Mononuclear cell (primary cell): ENCODE data around the gene SLC26A1. TPM values are rescaled to one million over a fixed set of nuclear protein-coding genes. Genes with fewer than 3 reads are reported as not detected.

ENCODE experiments used
- H3K27me3 ChIP-seq: 2 replicates; pipeline ENCODE4 v1.6.0; 2011; ENCODE audit warnings: low read length, control low read depth; ENCODE audit not compliant: insufficient read depth
- H3K4me1 ChIP-seq: 2 replicates; pipeline ENCODE4 v1.5.1; 2011; ENCODE audit warnings: mild to moderate bottlenecking, low read length, control low read depth; ENCODE audit not compliant: insufficient read depth
- H3K4me3 ChIP-seq: 2 replicates; pipeline ENCODE4 v1.5.1; 2011; ENCODE audit warnings: mild to moderate bottlenecking, low read length, moderate library complexity
- H3K9me3 ChIP-seq: 2 replicates; pipeline ENCODE4 v1.5.1; 2011; ENCODE audit warnings: low read depth, mild to moderate bottlenecking, control low read depth, low read length
- total RNA-seq: library from RNA; depleted of rRNA; stranded (reverse); fragments of >200 nt; gene quantifications from one replicate; pipeline ENCODE4 v1.2.3, GENCODE V29; 2012

Gene SLC26A1
- total RNA-seq, 1 donor, result 0.10 TPM

DNA sequence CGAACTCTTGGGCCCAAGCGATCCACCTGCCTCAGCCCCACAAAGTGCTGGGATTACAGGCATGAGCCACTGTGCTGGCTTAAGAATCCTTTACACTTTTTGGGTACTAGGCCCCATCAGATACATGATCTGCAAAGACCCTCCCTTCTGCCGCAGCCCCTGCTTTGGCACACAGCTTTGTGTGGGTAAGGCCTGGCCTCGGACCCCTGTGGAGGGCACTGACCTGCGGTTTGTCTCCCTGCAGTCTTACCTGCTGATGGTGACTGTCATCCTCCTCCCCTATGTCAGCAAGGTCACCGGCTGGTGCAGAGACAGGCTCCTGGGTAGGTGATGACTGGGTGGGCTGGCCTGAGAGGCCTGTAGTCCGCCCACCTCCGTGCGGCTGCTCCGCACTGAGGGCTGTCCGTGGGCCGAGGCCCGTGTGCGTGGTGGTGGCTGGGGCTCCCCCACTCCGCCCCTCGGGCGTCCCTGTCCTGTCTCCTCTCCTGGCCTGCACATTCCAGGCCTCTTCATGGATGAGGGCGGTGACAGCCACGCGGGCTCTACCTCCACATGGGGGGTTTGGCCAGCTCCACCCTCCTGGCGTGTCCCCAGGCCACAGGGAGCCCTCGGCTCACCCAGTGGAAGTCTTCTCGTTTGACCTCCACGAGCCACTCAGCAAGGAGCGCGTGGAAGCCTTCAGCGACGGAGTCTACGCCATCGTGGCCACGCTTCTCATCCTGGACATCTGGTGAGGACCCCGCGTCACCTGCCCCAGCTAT is 37.9 kb downstream of the SLC26A1 start:
- Histone ChIP-seq H3K4me3 (no peak overlapping the region), H3K27me3 (no peaks in the 10 kb centered on the region), H3K4me1 (no peaks in the 10 kb centered on the region), H3K9me3 (no peaks in the 10 kb centered on the region)

GRCh38 chr4:954211-955020 is 38.8 kb downstream of the SLC26A1 start:
- Histone ChIP-seq H3K27me3 (no peaks in the 10 kb centered on the region), H3K4me1 (no peaks in the 10 kb centered on the region), H3K4me3 (no peak overlapping the region), H3K9me3 (no peaks in the 10 kb centered on the region)

GRCh38 chr4:953574-953915 is 39.7 kb downstream of the SLC26A1 start:
- H3K27me3 ChIP-seq, result no peaks in the 10 kb centered on the region
- no peak overlapping the region for H3K4me3 ChIP-seq
- no peaks in the 10 kb centered on the region for H3K9me3 ChIP-seq
- H3K4me1 ChIP-seq, result no peaks in the 10 kb centered on the region

- no peaks in the 10 kb centered on the region for H3K9me3 ChIP-seq
- H3K4me3 ChIP-seq, result no peak overlapping the region
- no peaks in the 10 kb centered on the region for H3K4me1 ChIP-seq
- H3K27me3 ChIP-seq, result no peaks in the 10 kb centered on the region
These were observed 40.2 kb downstream of the SLC26A1 start for GRCh38 chr4:952881-953573.

- no peaks in the 10 kb centered on the region for H3K27me3 ChIP-seq
- no peaks in the 10 kb centered on the region for H3K4me1 ChIP-seq
- no peak overlapping the region for H3K4me3 ChIP-seq
- no peaks in the 10 kb centered on the region for H3K9me3 ChIP-seq
These were observed 41.4 kb downstream of the SLC26A1 start for GRCh38 chr4:951594-952468.

DNA sequence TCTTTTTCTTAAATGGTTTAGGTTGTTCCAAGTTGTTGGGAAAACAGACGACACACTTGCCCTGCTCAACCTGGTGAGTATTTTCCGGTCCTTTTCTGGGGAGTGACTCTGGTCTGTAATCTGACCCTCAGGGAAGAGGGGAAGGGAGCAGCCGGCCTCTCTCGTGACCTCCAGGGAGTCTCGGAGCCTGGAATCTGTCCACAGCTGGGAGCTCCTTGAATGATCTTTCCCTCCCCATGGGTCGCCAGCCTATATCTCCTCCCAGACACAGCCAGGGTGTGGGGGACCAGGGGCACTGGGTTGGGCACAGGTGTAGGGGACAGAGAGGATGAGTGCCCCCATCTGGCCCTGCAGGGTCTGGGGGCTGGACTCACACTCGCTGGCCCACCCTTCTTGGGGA is 42.0 kb downstream of the SLC26A1 start:
- no peaks in the 10 kb centered on the region for H3K4me1 ChIP-seq
- H3K27me3 ChIP-seq, result no peaks in the 10 kb centered on the region
- no peaks in the 10 kb centered on the region for H3K9me3 ChIP-seq
- no peak overlapping the region for H3K4me3 ChIP-seq

GRCh38 chr4:950136-951020 is 42.8 kb downstream of the SLC26A1 start:
- Histone ChIP-seq H3K4me1 (no peaks in the 10 kb centered on the region), H3K27me3 (no peaks in the 10 kb centered on the region), H3K9me3 (no peaks in the 10 kb centered on the region)

DNA sequence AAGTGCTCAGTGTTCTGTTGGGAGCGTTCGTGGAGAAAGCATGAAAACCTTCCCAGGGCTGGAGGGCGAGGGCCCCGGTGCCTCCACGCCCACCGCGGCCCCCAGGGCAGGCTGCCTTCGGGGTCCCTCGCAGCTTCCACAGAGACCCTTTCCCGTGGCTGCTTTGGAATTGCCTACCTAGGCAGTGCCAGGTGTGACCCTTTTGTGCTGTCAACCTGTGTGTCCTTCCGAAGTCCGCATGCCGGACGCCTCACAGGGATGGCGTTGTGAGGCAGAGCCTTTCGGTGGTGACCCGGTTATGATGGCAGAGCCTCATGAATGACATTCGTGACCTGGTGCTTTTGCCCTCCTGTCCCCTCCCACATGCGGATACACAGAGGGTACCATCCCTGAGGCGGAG is 43.5 kb downstream of the SLC26A1 start:
- no peaks in the 10 kb centered on the region for H3K4me1 ChIP-seq
- no peaks in the 10 kb centered on the region for H3K27me3 ChIP-seq
- no peaks in the 10 kb centered on the region for H3K9me3 ChIP-seq
- H3K4me3 ChIP-seq, result no peak overlapping the region

More at GRCh38 chr4:950136-951020, 42.8 kb downstream of the SLC26A1 start:
- no peak overlapping the region for H3K4me3 ChIP-seq

DNA sequence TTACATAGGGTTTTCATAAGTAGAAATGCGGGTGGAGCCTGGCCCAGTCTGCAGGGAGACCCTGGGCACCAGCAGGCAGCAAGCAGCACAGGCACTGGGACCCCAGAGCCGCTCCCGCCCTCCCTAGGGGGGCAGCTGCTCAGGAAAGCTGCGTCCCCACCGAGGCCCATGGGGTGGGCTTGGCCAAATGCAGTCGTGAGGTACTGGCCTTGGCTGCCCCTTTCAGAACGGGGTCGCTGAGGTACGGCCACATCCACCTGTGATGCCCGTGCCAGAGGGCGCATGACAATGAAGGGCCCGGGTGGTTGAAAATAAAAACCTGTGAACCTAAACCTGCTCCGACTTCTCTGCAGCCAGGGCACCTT is 44.3 kb downstream of the SLC26A1 start:
- H3K4me1 ChIP-seq, result no peaks in the 10 kb centered on the region
- H3K27me3 ChIP-seq, result no peaks in the 10 kb centered on the region
- H3K9me3 ChIP-seq, result no peaks in the 10 kb centered on the region
- H3K4me3 ChIP-seq, result no peak overlapping the region

DNA sequence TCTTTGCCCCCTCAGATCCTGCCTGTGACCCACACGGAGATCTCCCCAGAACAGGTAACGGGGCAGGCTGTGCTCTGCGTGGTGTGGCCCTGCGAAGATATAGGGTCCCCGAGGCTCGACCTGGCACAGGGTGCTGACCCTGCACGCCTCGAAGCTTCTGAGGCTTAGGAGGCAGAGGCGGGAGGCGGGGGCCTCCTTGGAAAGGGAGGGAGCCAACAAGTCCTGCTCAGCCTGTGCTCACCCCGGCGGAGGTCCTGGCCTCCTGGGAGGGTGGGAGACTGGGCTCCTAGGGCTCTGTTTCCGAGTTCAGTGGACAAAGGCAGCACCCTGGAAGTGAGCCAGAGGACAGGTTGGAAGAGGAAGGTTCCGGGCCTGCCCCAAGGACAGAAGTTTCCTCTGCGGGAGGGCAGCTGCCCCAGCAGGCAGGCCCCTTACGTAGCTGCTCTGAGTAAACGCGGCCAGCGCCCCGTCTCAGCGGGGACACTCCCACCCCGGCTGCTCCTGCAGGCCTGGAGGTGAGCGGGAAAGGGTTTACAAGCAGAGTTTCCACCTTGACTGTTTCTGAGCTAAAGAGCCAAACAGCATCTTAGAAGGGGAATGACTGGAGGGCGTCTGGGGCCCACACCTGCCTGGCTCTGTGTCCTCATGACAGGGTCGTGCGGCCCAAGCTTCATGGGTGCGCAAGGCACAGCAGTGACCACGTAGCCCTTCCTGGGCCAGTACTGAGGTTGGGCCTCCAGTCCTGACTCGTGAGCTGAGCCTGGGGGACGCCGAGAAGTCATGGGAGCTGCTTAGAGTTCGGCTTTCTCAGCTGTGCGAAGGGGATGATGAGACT is 44.9 kb downstream of the SLC26A1 start:
- Histone ChIP-seq H3K4me1 (no peaks in the 10 kb centered on the region), H3K4me3 (no peak overlapping the region), H3K9me3 (no peaks in the 10 kb centered on the region), H3K27me3 (no peaks in the 10 kb centered on the region)

- no peaks in the 10 kb centered on the region for H3K4me1 ChIP-seq
- H3K27me3 ChIP-seq, result no peaks in the 10 kb centered on the region
- no peaks in the 10 kb centered on the region for H3K9me3 ChIP-seq
- H3K4me3 ChIP-seq, result no peak overlapping the region
These were observed 45.7 kb downstream of the SLC26A1 start for GRCh38 chr4:947491-947971.

DNA sequence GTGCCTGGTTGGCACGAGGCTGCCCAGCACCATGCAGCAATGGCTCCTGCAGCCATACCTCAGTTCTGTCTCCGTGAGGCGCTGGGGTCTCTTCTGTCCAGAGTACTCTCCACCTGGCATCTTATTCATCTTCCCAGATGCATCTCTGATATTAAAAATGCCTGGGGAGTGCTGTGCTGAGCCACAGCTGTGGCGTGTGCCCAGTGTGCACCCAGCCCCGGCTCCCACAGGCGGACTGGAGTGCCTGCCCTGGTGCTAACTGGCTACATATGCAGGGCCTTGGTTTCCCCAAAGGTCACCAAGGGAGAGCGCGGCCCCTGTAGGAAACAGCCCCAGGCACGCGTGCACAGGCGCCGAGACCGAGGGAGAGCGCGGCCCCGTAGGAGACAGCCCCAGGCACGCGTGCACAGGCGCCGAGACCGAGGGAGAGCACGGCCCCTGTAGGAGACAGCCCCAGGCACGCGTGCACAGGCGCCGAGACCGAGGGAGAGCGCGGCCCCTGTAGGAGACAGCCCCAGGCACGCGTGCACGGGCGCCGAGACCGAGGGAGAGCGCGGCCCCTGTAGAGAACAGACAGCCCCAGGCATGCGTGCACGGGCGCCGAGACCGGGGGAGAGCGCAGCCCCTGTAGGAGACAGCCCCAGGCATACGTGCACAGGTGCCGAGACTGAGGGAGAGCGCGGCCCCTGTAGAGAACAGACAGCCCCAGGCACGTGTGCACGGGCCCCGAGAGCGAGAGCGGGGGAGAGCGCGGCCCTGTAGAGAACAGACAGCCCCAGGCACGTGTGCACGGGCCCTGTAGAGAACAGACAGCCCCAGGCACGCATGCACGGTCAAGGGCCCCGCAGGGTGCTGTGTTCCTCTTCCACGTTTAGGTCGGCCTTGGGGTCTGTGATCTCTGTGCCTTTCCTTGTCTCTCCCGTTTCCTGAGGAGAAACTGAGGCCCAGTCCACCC is 46.4 kb downstream of the SLC26A1 start:
- Histone ChIP-seq H3K4me3 (no peak overlapping the region), H3K9me3 (no peaks in the 10 kb centered on the region), H3K4me1 (no peaks in the 10 kb centered on the region), H3K27me3 (no peaks in the 10 kb centered on the region)
